HG03159 (cell line): Measurements from ENCODE around the gene AOPEP.

Experiments used
- ATAC-seq: cut with Tn5 transposase; IDR thresholded peaks from one replicate; pipeline ENCODE4 v1.9.1; 2021; ENCODE audit warnings: mild to moderate bottlenecking, moderate library complexity; ENCODE audit not compliant: unreplicated experiment

AOPEP gene

DNA sequence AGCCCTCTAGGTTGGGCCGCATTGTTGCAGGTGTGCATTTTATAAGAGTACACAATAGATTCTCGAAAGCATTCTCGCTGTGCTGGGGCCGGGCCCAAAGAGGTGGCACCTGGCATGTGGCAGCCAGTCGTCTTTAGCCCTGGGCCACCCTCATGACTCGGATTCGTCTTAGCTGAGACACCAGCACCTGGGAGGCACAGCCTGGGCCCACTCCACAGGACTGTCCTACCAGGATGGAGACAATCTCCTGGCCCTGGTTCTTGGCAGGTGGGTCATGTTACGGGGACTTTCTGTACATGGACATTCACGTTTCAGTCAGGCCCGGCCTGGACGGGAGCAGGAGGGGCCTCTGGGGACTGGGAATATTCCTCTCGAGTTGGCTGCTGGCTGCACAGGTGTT, 378.5 kb downstream of the AOPEP start:
- no peak for ATAC-seq

GRCh38 chr9:95105519-95106287, 379.2 kb downstream of the AOPEP start:
- ATAC-seq, result no peak

DNA sequence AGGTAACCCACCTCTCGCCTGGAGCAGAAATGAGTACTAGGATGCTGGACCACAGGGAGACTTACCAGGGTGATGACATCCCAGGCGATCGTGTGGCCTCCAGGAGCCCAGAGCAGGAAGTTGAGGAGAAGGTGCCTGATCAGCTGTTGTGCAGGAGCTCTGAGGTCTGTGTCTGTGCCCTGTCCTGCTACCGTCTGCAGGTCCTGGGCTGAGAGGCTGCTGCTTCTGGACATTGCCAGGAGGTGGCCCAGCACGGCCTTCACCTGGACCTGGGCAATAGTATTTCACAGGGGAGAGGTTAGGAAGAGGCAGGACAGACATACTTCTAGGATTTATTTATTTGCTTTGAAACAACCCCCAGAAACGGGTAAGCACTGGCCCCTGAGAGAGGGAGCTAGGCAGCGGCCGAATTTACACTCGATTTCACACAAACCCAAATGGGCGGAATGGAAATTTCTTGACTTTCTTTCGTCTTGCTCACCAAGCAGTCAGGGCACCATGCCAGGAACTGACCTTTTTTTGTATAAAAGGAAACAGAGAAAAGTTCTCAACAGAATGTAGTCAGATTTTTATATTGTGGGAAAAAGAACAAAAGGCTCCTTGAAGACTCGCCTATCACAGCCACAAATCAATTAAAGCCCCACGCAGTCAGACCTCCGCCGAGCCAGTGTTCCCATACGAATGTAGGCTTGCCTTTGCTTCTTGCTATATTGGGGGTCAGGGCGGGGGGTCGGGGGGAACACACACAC, 380.7 kb downstream of the AOPEP start:
- no peak for ATAC-seq

DNA sequence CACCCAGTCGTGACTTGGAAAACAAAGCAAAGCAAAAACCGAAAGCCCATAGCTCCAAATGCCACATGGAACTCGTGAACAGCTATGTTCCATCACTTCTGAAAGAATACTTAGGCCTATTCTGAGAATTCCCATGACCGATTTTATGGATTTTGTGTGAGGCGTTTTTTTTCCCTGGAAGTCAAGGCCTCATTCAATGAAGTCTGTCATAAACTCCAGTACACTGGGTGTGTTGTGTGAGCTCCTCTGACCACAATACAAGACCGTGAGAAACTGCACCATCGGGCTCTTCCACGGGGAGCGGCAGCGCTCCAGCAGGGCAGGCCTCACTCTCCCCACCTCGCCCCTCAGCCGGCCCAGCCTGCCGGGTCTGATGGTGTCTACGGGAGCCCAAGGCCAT, 381.5 kb downstream of the AOPEP start:
- ATAC-seq, result no peak

DNA sequence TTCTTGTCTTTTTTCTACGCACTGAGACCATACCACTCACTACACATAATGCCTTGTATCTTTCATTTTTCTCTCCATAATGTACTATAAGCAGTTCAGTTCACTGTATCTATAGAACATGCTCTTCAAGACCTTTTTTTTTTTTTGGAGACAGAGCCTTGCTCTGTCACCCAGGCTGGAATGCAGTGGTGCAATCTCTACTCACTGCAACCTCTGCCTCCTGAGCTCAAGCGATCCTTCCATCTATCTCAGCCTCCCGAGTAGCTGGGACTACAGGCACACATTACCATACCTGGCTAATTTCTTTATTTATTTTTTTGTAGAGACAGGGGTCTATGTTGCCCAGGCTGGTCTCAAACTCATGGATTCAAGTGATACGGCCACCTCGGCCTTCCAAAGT, 382.3 kb downstream of the AOPEP start:
- ATAC-seq, result no peak

GRCh38 chr9:95109456-95109855, 383.0 kb downstream of the AOPEP start:
- no peak for ATAC-seq

GRCh38 chr9:95110921-95111525, 384.5 kb downstream of the AOPEP start:
- no peak for ATAC-seq

GRCh38 chr9:95111716-95112115, 385.2 kb downstream of the AOPEP start:
- no peak for ATAC-seq

GRCh38 chr9:95112436-95113280, 386.2 kb downstream of the AOPEP start:
- ATAC-seq, result no peak

DNA sequence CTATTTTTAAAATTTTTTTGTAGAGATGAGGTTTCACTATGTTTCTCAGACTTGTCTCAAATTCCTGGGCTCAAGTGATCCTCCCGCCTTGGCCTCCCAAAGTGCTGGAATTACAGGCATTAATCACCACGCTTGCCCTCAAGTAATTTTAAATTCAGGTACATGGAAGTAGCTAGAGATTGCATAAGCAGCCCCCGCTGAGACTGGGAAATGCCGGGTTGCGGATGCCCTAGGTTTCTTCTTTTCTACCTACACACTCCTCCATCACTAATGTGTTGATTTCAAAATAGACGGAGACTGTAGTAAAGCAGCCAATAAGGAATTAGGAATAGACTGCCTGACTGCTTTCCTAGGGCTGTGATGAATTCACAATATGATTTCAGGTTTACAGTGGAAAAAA, 388.6 kb downstream of the AOPEP start:
- no peak for ATAC-seq

DNA sequence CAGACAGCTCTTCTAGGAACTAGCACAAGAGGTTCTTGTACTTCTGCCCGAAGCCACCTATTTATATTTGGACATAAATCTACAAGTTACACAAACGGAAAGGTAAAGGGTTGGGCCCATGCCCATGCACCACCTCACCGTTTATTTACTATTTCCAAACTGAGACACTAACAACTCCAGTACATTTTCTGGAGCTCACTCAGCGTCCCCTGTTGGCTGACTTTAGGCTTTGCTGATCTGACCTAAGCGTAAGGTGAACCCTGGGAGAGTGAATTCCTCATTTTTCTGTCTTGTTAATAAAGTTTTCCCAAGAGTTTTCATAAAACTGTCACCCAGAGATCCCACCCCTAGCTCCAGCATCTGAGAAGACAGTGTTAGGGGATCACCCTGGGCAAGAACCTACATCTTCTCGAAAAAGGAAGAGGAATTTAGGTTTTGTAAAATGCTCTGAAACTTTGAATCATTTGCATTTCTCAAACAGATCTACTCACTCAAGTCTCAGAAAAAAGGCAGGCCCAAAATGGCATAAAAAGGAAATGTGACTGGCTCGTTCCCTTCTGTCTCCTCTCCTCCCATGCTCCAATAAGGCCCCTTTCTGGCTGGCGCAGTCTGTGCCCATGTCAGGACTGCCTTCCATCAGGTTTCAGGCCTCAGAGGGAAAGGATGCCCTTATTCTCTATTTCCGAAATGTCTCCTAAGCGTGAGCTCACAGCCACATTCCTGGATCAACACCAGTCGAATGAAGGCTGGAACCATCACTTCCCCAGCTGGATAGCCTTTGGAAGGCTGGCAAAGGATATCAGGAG, 389.7 kb downstream of the AOPEP start:
- no peak for ATAC-seq

DNA sequence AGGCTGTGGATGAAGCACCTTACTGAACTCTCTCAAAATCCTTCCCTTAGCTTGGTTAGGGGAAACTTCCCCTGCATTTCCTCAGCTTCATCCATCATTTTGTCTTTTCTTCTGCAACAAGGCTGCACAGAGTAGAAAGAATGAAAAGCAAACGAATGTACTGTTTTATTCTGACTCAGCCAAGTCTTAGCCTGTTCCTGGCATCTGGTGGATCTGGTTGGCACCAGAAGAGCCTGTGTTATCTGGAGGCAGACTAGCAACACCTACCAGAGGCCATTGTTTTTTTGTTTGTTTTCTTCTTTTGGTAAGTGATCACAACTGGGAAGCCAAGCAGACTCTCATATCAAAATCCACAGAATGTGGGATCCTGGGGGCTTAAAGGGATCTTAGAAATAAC, 390.3 kb downstream of the AOPEP start:
- ATAC-seq, result no peak

DNA sequence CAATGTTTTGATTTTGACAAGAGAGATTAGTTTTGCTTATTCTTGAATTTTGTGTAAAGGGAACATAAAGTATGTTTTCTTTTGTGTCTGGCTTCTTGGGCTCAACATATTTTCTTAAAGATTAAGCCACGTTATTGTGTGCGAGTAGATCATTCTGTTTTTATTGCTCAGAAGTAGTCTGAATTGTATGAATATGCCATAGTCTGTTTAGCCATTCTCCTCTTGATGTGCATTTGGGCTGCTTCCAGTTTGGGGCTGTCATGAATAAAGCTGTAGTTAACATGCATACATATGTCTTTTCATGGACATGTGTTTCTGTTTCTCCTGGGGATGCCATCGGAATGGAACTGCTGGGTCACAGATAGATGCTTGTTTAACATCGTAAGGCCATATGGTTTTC, 392.1 kb downstream of the AOPEP start:
- ATAC-seq, result no peak

- ATAC-seq, result no peak
These were observed 394.4 kb downstream of the AOPEP start for GRCh38 chr9:95120781-95121370.

DNA sequence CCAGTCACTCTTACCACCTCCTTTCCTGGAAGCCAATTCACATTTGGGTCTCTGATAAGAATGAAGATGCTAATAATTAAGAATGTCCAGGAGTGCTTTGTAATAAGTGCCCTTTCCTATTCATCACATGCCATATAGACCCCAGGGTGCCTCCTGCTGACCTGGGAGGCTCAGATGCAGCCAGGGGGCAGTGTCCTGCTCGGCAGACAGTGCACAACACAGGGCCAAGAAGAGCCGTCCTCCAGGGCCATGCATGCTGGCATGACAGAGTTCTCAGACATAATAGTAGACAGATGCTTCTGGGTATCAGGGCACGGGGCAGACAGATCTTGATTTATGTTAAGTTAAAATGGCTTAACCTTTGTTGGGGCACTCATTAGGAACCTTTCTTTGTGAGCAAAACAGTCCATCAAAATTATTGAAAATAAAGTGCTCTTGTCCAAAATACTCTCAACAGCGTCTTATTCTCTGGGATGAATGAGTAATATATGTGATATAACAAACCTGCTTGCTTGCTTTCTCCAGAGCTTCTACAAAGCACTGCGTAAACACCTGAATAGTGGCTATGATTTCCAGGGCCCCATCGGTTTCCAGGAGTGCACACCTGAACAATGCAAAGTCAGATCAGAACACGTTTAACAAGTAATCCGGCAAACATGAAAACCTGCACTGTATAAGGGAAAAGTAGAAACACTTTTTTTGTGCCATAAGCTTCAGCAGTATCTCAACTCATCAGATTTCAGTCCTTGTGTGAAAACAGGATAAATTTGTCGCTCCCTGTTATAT, 398.3 kb downstream of the AOPEP start:
- no peak for ATAC-seq

GRCh38 chr9:95125652-95126051, 399.2 kb downstream of the AOPEP start:
- no peak for ATAC-seq

GRCh38 chr9:95126739-95127138, 400.2 kb downstream of the AOPEP start:
- no peak for ATAC-seq

- ATAC-seq, result peak; percentile 65
These were observed 401.0 kb downstream of the AOPEP start for GRCh38 chr9:95127249-95128176.
